Subcutaneous preadipocyte (primary cell): ENCODE data around the gene PRPSAP2. TPM values are rescaled to one million over a fixed set of nuclear protein-coding genes. Genes with fewer than 3 reads are reported as not detected.

Source experiments
- small RNA-seq: library from RNA; depleted of rRNA; stranded (forward); fragments of <200 nt; gene quantifications from one replicate; pipeline ENCODE3, GENCODE V24; 2012
- total RNA-seq: library from RNA; depleted of rRNA; stranded (reverse); fragments of >200 nt; gene quantifications from 2 replicates; pipeline ENCODE4 v1.2.3, GENCODE V29; 2012

Gene PRPSAP2, protein sequence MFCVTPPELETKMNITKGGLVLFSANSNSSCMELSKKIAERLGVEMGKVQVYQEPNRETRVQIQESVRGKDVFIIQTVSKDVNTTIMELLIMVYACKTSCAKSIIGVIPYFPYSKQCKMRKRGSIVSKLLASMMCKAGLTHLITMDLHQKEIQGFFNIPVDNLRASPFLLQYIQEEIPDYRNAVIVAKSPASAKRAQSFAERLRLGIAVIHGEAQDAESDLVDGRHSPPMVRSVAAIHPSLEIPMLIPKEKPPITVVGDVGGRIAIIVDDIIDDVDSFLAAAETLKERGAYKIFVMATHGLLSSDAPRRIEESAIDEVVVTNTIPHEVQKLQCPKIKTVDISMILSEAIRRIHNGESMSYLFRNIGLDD
- total RNA-seq = 22.0 and 39.3 TPM in 2 replicates

DNA sequence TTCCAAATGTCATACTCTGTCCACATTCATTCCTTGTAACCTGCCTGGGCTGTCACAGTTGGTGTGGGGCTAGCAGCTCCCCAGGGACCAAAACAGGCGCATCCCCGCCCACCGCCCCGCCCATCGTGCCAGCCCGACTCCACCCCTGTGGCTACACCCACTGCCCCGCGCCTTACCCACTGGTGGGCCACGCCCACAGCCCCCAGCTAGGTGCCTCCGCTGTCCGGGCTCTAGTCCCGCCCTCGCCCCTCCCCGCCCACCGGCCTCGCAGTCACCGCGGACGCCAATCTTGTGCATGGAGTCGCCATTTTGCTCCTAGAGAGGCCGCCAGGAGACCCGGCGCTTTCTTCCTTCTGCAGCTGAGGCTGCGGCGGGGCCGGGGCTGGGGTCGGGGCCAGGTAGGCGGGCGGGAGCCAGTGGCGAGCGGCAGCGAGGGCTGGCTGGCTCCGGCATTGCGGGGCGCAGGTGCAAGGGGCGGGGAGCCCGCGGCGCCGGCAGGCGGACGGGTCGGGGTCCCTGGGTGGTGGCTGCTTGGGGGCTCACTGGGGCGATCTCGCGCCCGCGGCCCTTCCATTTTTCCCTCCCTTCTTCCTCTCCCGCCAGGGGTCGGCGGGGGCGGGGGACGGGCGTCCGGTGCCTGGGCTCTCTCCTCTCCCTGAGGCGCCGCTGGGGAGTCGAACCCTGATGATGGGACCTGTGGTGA, at the start of gene PRPSAP2:
Gene PRPSAP2 (plus strand): TSS at position 268 of the 703 bp plus-strand sequence. CDS start 7,703 bp downstream, outside the sequence.

GRCh38 chr17:18951941-18952842, 94.3 kb downstream of the PRPSAP2 start, which contains the start of gene SLC5A10:
Gene SLC5A10, plus strand, starts transcription at chr17:18952165. Its CDS starts 41 bp downstream, at chr17:18952206.

Small RNA genes lying within 50 kb of the gene (small RNA-seq; reads per million reads assigned to genes)
- gene RF00324 = not detected

Other genes with a start within 250 kb of the PRPSAP2 start
- gene TBC1D28, start 213.7 kb upstream of the PRPSAP2 start, total RNA-seq = not detected in 2 replicates
- gene FOXO3B, start 175.8 kb upstream of the PRPSAP2 start, total RNA-seq = 2.6 and 4.9 TPM in 2 replicates
- 0.20 TPM in 1 of 2 replicates, not detected in the other for gene FBXW10, start 114.1 kb upstream of the PRPSAP2 start, total RNA-seq
- gene TVP23B, start 76.9 kb upstream of the PRPSAP2 start, total RNA-seq = 28.5 and 29.0 TPM in 2 replicates
- not detected in 2 replicates for gene SLC5A10, start 94.0 kb downstream of the PRPSAP2 start, total RNA-seq
- 5.5 and 11.7 TPM in 2 replicates for gene FAM83G, start 146.6 kb downstream of the PRPSAP2 start, total RNA-seq
- 0.20 TPM in 1 of 2 replicates, not detected in the other for gene GRAP, start 188.8 kb downstream of the PRPSAP2 start, total RNA-seq